Neutrophil (primary cell): ENCODE data around the gene CMTM4.
A peak's percentile ranks its signal among the peaks of the same experiment; 100 is the strongest.

Source experiments
- H3K27ac ChIP-seq: fragments of 200-600 bp; sonication (generic); 2 replicates; pipeline ENCODE4 v1.5.1; 2016; ENCODE audit warnings: mild to moderate bottlenecking, moderate library complexity
- H3K27me3 ChIP-seq: fragments of 200-600 bp; sonication (generic); 2 replicates; pipeline ENCODE4 v1.6.0; 2016; ENCODE audit warnings: mild to moderate bottlenecking
- H3K36me3 ChIP-seq: fragments of 200-600 bp; sonication (generic); 2 replicates; pipeline ENCODE4 v1.5.1; 2017
- H3K4me1 ChIP-seq, 2 experiments: fragments of 200-600 bp in 1 of 2; sonication (generic) in 1 of 2; 1 replicate in 1 of 2; 2 replicates in 1 of 2; pipeline versions ENCODE4 v1.5.1 to v1.6.1; 2013 to 2016; ENCODE audit warnings: low read depth in 1 of 2, low read length in 1 of 2, mild to moderate bottlenecking in 1 of 2, moderate library complexity in 1 of 2; ENCODE audit not compliant: control insufficient read depth in 1 of 2, insufficient read depth in 1 of 2
- H3K4me3 ChIP-seq, 2 experiments: fragments of 200-600 bp in 1 of 2; sonication (generic) in 1 of 2; 1 replicate in 1 of 2; 2 replicates in 1 of 2; pipeline ENCODE4 v1.5.1; 2013 to 2016; ENCODE audit warnings: low read depth in 1 of 2, low read length in 1 of 2, mild to moderate bottlenecking in 1 of 2, moderate library complexity in 1 of 2
- H3K9me3 ChIP-seq: fragments of 200-600 bp; sonication (generic); 2 replicates; pipeline ENCODE4 v1.5.1; 2016
- CTCF ChIP-seq: fragments of 200-600 bp; sonication (generic); IDR thresholded peaks from 2 replicates; pipeline ENCODE4 v1.5.1; 2016; ENCODE audit warnings: antibody characterized with exemption

The CMTM4 gene

GRCh38 chr16:66619534-66620428 is 76.8 kb downstream of the CMTM4 start:
- H3K4me1 ChIP-seq = peaks cover 12 to 15% of the 10 kb centered on the region in 2 experiments
- H3K4me3 ChIP-seq = no peak overlapping the region
- H3K27me3 ChIP-seq = no peaks in the 10 kb centered on the region
- TF ChIP-seq CTCF = no peak
- H3K36me3 ChIP-seq = peaks cover 48% of the 10 kb centered on the region
- H3K27ac ChIP-seq = peak overlapping the region; percentile 28
- no peaks in the 10 kb centered on the region for H3K9me3 ChIP-seq

GRCh38 chr16:66618588-66619375 is 77.8 kb downstream of the CMTM4 start:
- Histone ChIP-seq H3K27ac (no peak overlapping the region), H3K4me1 (peaks cover 12 to 15% of the 10 kb centered on the region in 2 experiments), H3K4me3 (no peak overlapping the region), H3K9me3 (no peaks in the 10 kb centered on the region), H3K27me3 (no peaks in the 10 kb centered on the region), H3K36me3 (peaks cover 58% of the 10 kb centered on the region)
- TF ChIP-seq CTCF = no peak

- H3K4me3 ChIP-seq = no peak overlapping the region
- H3K9me3 ChIP-seq = no peaks in the 10 kb centered on the region
- peaks cover 63% of the 10 kb centered on the region for H3K36me3 ChIP-seq
- TF ChIP-seq CTCF = no peak
- peaks cover 12 to 15% of the 10 kb centered on the region in 2 experiments for H3K4me1 ChIP-seq
- no peak overlapping the region for H3K27ac ChIP-seq
- H3K27me3 ChIP-seq = no peaks in the 10 kb centered on the region
These were observed 78.8 kb downstream of the CMTM4 start for GRCh38 chr16:66617728-66618127.

GRCh38 chr16:66617010-66617434 is 79.5 kb downstream of the CMTM4 start:
- no peak overlapping the region for H3K27ac ChIP-seq
- TF ChIP-seq CTCF = no peak
- no peak overlapping the region for H3K4me3 ChIP-seq
- no peaks in the 10 kb centered on the region for H3K9me3 ChIP-seq
- peaks cover 64% of the 10 kb centered on the region for H3K36me3 ChIP-seq
- peaks cover 12 to 15% of the 10 kb centered on the region in 2 experiments for H3K4me1 ChIP-seq
- H3K27me3 ChIP-seq = no peaks in the 10 kb centered on the region

- no peak overlapping the region for H3K4me3 ChIP-seq
- H3K9me3 ChIP-seq = no peaks in the 10 kb centered on the region
- peaks cover 64% of the 10 kb centered on the region for H3K36me3 ChIP-seq
- no peaks in the 10 kb centered on the region for H3K27me3 ChIP-seq
- H3K4me1 ChIP-seq = peaks cover 12 to 15% of the 10 kb centered on the region in 2 experiments
- no peak for TF ChIP-seq CTCF
- H3K27ac ChIP-seq = no peak overlapping the region
These were observed 80.0 kb downstream of the CMTM4 start for GRCh38 chr16:66616592-66616991.
